ENCODE results near the gene PIGS. TPM values are rescaled to one million over a fixed set of nuclear protein-coding genes. Genes with fewer than 3 reads are reported as not detected.
A peak's percentile ranks its signal among the peaks of the same experiment; 100 is the strongest.

PIGS gene
- total and polyA plus RNA-seq, 2 donors: 19.6 to 25.5 TPM

- no peak for DNase-seq (ENCODE audit: low read depth in 6 of 9, low spot score in 9 of 9)
- peaks cover 21% of the 10 kb centered on the region in 2 donors for H3K36me3 ChIP-seq (ENCODE audit: control insufficient read depth in 2 of 2, insufficient read depth in 2 of 2, low read length in 1 of 2)
- peaks cover 0 to 3% of the 10 kb centered on the region in 2 donors for H3K9me3 ChIP-seq (ENCODE audit: control insufficient read depth in 2 of 2, insufficient read depth in 1 of 2, low read length in 1 of 2)
- H3K27me3 ChIP-seq (ENCODE audit: control insufficient read depth in 2 of 2, insufficient read depth in 1 of 2, low read length in 1 of 2): no peaks in the 10 kb centered on the region
- H3K4me3 ChIP-seq (ENCODE audit: low read length in 2 of 2): no peak overlapping the region
- no peak overlapping the region for H3K27ac ChIP-seq (ENCODE audit: low read depth in 1 of 2, low read length in 1 of 2)
- WGBS: 65% methylated on average over 3 of the region's 3 CpGs
- peaks cover 9 to 17% of the 10 kb centered on the region in 2 donors for H3K4me1 ChIP-seq (ENCODE audit: control insufficient read depth in 2 of 2, insufficient read depth in 2 of 2, low read length in 2 of 2)
Observed at GRCh38 chr17:28567604-28568003, 3.7 kb downstream of the PIGS start.

GRCh38 chr17:28563475-28563874, 7.8 kb downstream of the PIGS start:
- no peak for DNase-seq (ENCODE audit: low read depth in 6 of 9, low spot score in 9 of 9)
- no peak overlapping the region for H3K27ac ChIP-seq (ENCODE audit: low read depth in 1 of 2, low read length in 1 of 2)
- no peaks in the 10 kb centered on the region for H3K4me1 ChIP-seq (ENCODE audit: control insufficient read depth in 2 of 2, insufficient read depth in 2 of 2, low read length in 2 of 2)
- H3K27me3 ChIP-seq (ENCODE audit: control insufficient read depth in 2 of 2, insufficient read depth in 1 of 2, low read length in 1 of 2): no peaks in the 10 kb centered on the region
- no peaks in the 10 kb centered on the region for H3K9me3 ChIP-seq (ENCODE audit: control insufficient read depth in 2 of 2, insufficient read depth in 1 of 2, low read length in 1 of 2)
- WGBS: 99% methylated on average over 3 of the region's 3 CpGs
- peaks cover 47 to 50% of the 10 kb centered on the region in 2 donors for H3K36me3 ChIP-seq (ENCODE audit: control insufficient read depth in 2 of 2, insufficient read depth in 2 of 2, low read length in 1 of 2)
- H3K4me3 ChIP-seq (ENCODE audit: low read length in 2 of 2): no peak overlapping the region

GRCh38 chr17:28555022-28555421, 16.3 kb downstream of the PIGS start:
- H3K27ac ChIP-seq (ENCODE audit: low read depth in 1 of 2, low read length in 1 of 2): no peak overlapping the region
- WGBS: 97% methylated on average over 3 of the region's 3 CpGs
- DNase-seq (ENCODE audit: low read depth in 6 of 9, low spot score in 9 of 9): no peak
- no peak overlapping the region for H3K4me3 ChIP-seq (ENCODE audit: low read length in 2 of 2)
- H3K4me1 ChIP-seq (ENCODE audit: control insufficient read depth in 2 of 2, insufficient read depth in 2 of 2, low read length in 2 of 2): peaks cover 14 to 22% of the 10 kb centered on the region in 2 donors
- no peaks in the 10 kb centered on the region for H3K9me3 ChIP-seq (ENCODE audit: control insufficient read depth in 2 of 2, insufficient read depth in 1 of 2, low read length in 1 of 2)
- H3K36me3 ChIP-seq (ENCODE audit: control insufficient read depth in 2 of 2, insufficient read depth in 2 of 2, low read length in 1 of 2): peaks cover 54 to 63% of the 10 kb centered on the region in 2 donors
- H3K27me3 ChIP-seq (ENCODE audit: control insufficient read depth in 2 of 2, insufficient read depth in 1 of 2, low read length in 1 of 2): no peaks in the 10 kb centered on the region

GRCh38 chr17:28554565-28554964, 16.8 kb downstream of the PIGS start:
- WGBS: 98% methylated on average over 6 of the region's 6 CpGs
- Histone ChIP-seq H3K9me3 (ENCODE audit: control insufficient read depth in 2 of 2, insufficient read depth in 1 of 2, low read length in 1 of 2) (no peaks in the 10 kb centered on the region), H3K4me1 (ENCODE audit: control insufficient read depth in 2 of 2, insufficient read depth in 2 of 2, low read length in 2 of 2) (peaks cover 14 to 26% of the 10 kb centered on the region in 2 donors), H3K27ac (ENCODE audit: low read depth in 1 of 2, low read length in 1 of 2) (no peak overlapping the region), H3K27me3 (ENCODE audit: control insufficient read depth in 2 of 2, insufficient read depth in 1 of 2, low read length in 1 of 2) (no peaks in the 10 kb centered on the region), H3K4me3 (ENCODE audit: low read length in 2 of 2) (no peak overlapping the region), H3K36me3 (ENCODE audit: control insufficient read depth in 2 of 2, insufficient read depth in 2 of 2, low read length in 1 of 2) (peaks cover 49 to 59% of the 10 kb centered on the region in 2 donors)
- no peak for DNase-seq (ENCODE audit: low read depth in 6 of 9, low spot score in 9 of 9)

- peaks cover 17 to 41% of the 10 kb centered on the region in 2 donors for H3K4me1 ChIP-seq (ENCODE audit: control insufficient read depth in 2 of 2, insufficient read depth in 2 of 2, low read length in 2 of 2)
- no peak for DNase-seq (ENCODE audit: low read depth in 6 of 9, low spot score in 9 of 9)
- no peak overlapping the region for H3K4me3 ChIP-seq (ENCODE audit: low read length in 2 of 2)
- peaks cover 44 to 51% of the 10 kb centered on the region in 2 donors for H3K36me3 ChIP-seq (ENCODE audit: control insufficient read depth in 2 of 2, insufficient read depth in 2 of 2, low read length in 1 of 2)
- 98% methylated on average over 5 of the region's 5 CpGs for WGBS
- no peaks in the 10 kb centered on the region for H3K9me3 ChIP-seq (ENCODE audit: control insufficient read depth in 2 of 2, insufficient read depth in 1 of 2, low read length in 1 of 2)
- no peaks in the 10 kb centered on the region for H3K27me3 ChIP-seq (ENCODE audit: control insufficient read depth in 2 of 2, insufficient read depth in 1 of 2, low read length in 1 of 2)
- no peak overlapping the region for H3K27ac ChIP-seq (ENCODE audit: low read depth in 1 of 2, low read length in 1 of 2)
Observed at GRCh38 chr17:28553000-28553505, 18.3 kb downstream of the PIGS start.

GRCh38 chr17:28552176-28552999, 18.9 kb downstream of the PIGS start, which contains the start of gene UNC119:
UNC119 (minus strand) TSS chr17:28552624; CDS start chr17:28552557, 67 bp downstream.
- H3K9me3 ChIP-seq (ENCODE audit: control insufficient read depth in 2 of 2, insufficient read depth in 1 of 2, low read length in 1 of 2): no peaks in the 10 kb centered on the region
- H3K36me3 ChIP-seq (ENCODE audit: control insufficient read depth in 2 of 2, insufficient read depth in 2 of 2, low read length in 1 of 2): peaks cover 37 to 45% of the 10 kb centered on the region in 2 donors
- H3K27ac ChIP-seq (ENCODE audit: low read depth in 1 of 2, low read length in 1 of 2): peak within 1 kb of the TSS in 1 of 2 donors; percentile 15
- H3K27me3 ChIP-seq (ENCODE audit: control insufficient read depth in 2 of 2, insufficient read depth in 1 of 2, low read length in 1 of 2): no peaks in the 10 kb centered on the region
- 3% methylated on average over 67 of the region's 67 CpGs for WGBS
- peak in 7 of 9 donors; percentile 62 to 88 (median 74) for DNase-seq (ENCODE audit: low read depth in 6 of 9, low spot score in 9 of 9)
- peak within 1 kb of the TSS; percentile 48 to 81 for H3K4me3 ChIP-seq (ENCODE audit: low read length in 2 of 2)
- H3K4me1 ChIP-seq (ENCODE audit: control insufficient read depth in 2 of 2, insufficient read depth in 2 of 2, low read length in 2 of 2): peaks cover 20 to 48% of the 10 kb centered on the region in 2 donors

GRCh38 chr17:28551421-28552175, 19.7 kb downstream of the PIGS start:
- H3K4me1 ChIP-seq (ENCODE audit: control insufficient read depth in 2 of 2, insufficient read depth in 2 of 2, low read length in 2 of 2): peaks cover 20 to 53% of the 10 kb centered on the region in 2 donors
- DNase-seq (ENCODE audit: low read depth in 6 of 9, low spot score in 9 of 9): peak in 1 of 9 donors; percentile 32
- H3K4me3 ChIP-seq (ENCODE audit: low read length in 2 of 2): peak overlapping the region; percentile 48 to 81
- peaks cover 31 to 37% of the 10 kb centered on the region in 2 donors for H3K36me3 ChIP-seq (ENCODE audit: control insufficient read depth in 2 of 2, insufficient read depth in 2 of 2, low read length in 1 of 2)
- H3K27me3 ChIP-seq (ENCODE audit: control insufficient read depth in 2 of 2, insufficient read depth in 1 of 2, low read length in 1 of 2): no peaks in the 10 kb centered on the region
- H3K9me3 ChIP-seq (ENCODE audit: control insufficient read depth in 2 of 2, insufficient read depth in 1 of 2, low read length in 1 of 2): no peaks in the 10 kb centered on the region
- 39% methylated on average over 10 of the region's 10 CpGs for WGBS
- no peak overlapping the region for H3K27ac ChIP-seq (ENCODE audit: low read depth in 1 of 2, low read length in 1 of 2)

- DNase-seq (ENCODE audit: low read depth in 6 of 9, low spot score in 9 of 9): no peak
- no peak overlapping the region for H3K27ac ChIP-seq (ENCODE audit: low read depth in 1 of 2, low read length in 1 of 2)
- H3K36me3 ChIP-seq (ENCODE audit: control insufficient read depth in 2 of 2, insufficient read depth in 2 of 2, low read length in 1 of 2): peaks cover 25 to 29% of the 10 kb centered on the region in 2 donors
- WGBS: 94% methylated on average over 1 of the region's 1 CpG
- no peaks in the 10 kb centered on the region for H3K9me3 ChIP-seq (ENCODE audit: control insufficient read depth in 2 of 2, insufficient read depth in 1 of 2, low read length in 1 of 2)
- no peaks in the 10 kb centered on the region for H3K27me3 ChIP-seq (ENCODE audit: control insufficient read depth in 2 of 2, insufficient read depth in 1 of 2, low read length in 1 of 2)
- H3K4me1 ChIP-seq (ENCODE audit: control insufficient read depth in 2 of 2, insufficient read depth in 2 of 2, low read length in 2 of 2): peaks cover 20 to 53% of the 10 kb centered on the region in 2 donors
- no peak overlapping the region for H3K4me3 ChIP-seq (ENCODE audit: low read length in 2 of 2)
Observed at GRCh38 chr17:28550858-28551257, 20.5 kb downstream of the PIGS start.
